CD14-positive monocyte (primary cell): ENCODE data around the gene HHIPL2. TPM values are rescaled to one million over a fixed set of nuclear protein-coding genes. Genes with fewer than 3 reads are reported as not detected.
A peak's percentile ranks its signal among the peaks of the same experiment; 100 is the strongest.

Experiments
- DNase-seq, 3 donors: peaks; one replicate each; pipeline ENCODE4 v3.0.0-alpha.2; 2011 to 2022
- H2AFZ ChIP-seq: 2 replicates; pipeline ENCODE4 v1.6.0; 2012; ENCODE audit warnings: mild to moderate bottlenecking, low read depth, low read length, inconsistent platforms; ENCODE audit not compliant: insufficient read depth, poor library complexity, severe bottlenecking
- H3K27ac ChIP-seq, 2 donors: 1 replicate in 1 of 2; 2 replicates in 1 of 2; pipeline ENCODE4 v1.5.1; 2012 to 2013; ENCODE audit warnings: low read length in 2 of 2, control low read depth in 1 of 2, inconsistent platforms in 1 of 2, low read depth in 1 of 2, mild to moderate bottlenecking in 1 of 2
- H3K27me3 ChIP-seq, 2 donors: one replicate each; pipeline versions ENCODE4 v1.6.0 to v1.6.1; 2011 to 2013; ENCODE audit warnings: low read length in 2 of 2; ENCODE audit not compliant: control insufficient read depth in 2 of 2, insufficient read depth in 2 of 2
- H3K36me3 ChIP-seq, 2 donors: replicated peaks in 1 of 2; 1 replicate in 1 of 2; 2 replicates in 1 of 2; pipeline versions ENCODE4 v1.5.1 to v1.6.1; 2012 to 2013; ENCODE audit warnings: low read length in 2 of 2, control low read depth in 1 of 2, inconsistent platforms in 1 of 2, mild to moderate bottlenecking in 1 of 2; ENCODE audit not compliant: insufficient read depth in 2 of 2, control insufficient read depth in 1 of 2
- H3K4me1 ChIP-seq, 2 donors: 1 replicate in 1 of 2; 2 replicates in 1 of 2; pipeline versions ENCODE4 v1.5.1 to v1.6.1; 2012 to 2013; ENCODE audit warnings: low read length in 2 of 2, control low read depth in 1 of 2, inconsistent platforms in 1 of 2, mild to moderate bottlenecking in 1 of 2, moderate library complexity in 1 of 2; ENCODE audit not compliant: insufficient read depth in 2 of 2, control insufficient read depth in 1 of 2
- H3K4me2 ChIP-seq: replicated peaks from 2 replicates; pipeline ENCODE3; 2012; ENCODE audit warnings: low read length, moderate library complexity, mild to moderate bottlenecking; ENCODE audit not compliant: poor library complexity, severe bottlenecking; ENCODE audit errors: extremely low read depth
- H3K4me3 ChIP-seq, 3 experiments: fragments of 200-600 bp in 1 of 3; sonication (generic) in 1 of 3; replicated peaks in 1 of 3; 1 replicate in 2 of 3; 2 replicates in 1 of 3; pipeline ENCODE4 v1.5.1; 2011 to 2013; ENCODE audit warnings: low read length in 3 of 3, mild to moderate bottlenecking in 3 of 3, control low read depth in 2 of 3, low read depth in 2 of 3, inconsistent platforms in 1 of 3, moderate library complexity in 1 of 3
- H3K79me2 ChIP-seq: 2 replicates; pipeline ENCODE4 v1.6.0; 2012; ENCODE audit warnings: mild to moderate bottlenecking, control low read depth, inconsistent platforms, low read length, moderate library complexity; ENCODE audit not compliant: insufficient read depth
- H3K9ac ChIP-seq: 2 replicates; pipeline ENCODE4 v1.6.0; 2017; ENCODE audit warnings: low read length, mild to moderate bottlenecking; ENCODE audit not compliant: insufficient read depth, poor library complexity, severe bottlenecking
- H3K9me3 ChIP-seq, 2 donors: replicated peaks in 1 of 2; 1 replicate in 1 of 2; 2 replicates in 1 of 2; pipeline versions ENCODE4 v1.5.1 to v1.6.1; 2012 to 2013; ENCODE audit warnings: low read length in 2 of 2, control low read depth in 1 of 2; ENCODE audit not compliant: control insufficient read depth in 1 of 2, insufficient read depth in 1 of 2
- H4K20me1 ChIP-seq: 2 replicates; pipeline ENCODE4 v1.6.0; 2012; ENCODE audit warnings: mild to moderate bottlenecking, low read length, control low read depth, moderate library complexity; ENCODE audit not compliant: insufficient read depth
- H3K27ac Mint-ChIP-seq, 7 donors: one replicate each; pipeline ENCODE4 v1.8.0; 2020; ENCODE audit warnings: mild to moderate bottlenecking in 7 of 7, mixed read lengths in 7 of 7, moderate library complexity in 6 of 7, inconsistent platforms in 2 of 7
- H3K27me3 Mint-ChIP-seq, 3 donors: one replicate each; pipeline ENCODE4 v1.8.0; 2021 to 2022; ENCODE audit warnings: low read depth in 3 of 3, mild to moderate bottlenecking in 3 of 3, mixed read lengths in 3 of 3, moderate library complexity in 3 of 3, inconsistent platforms in 1 of 3
- H3K36me3 Mint-ChIP-seq, 2 donors: one replicate each; pipeline ENCODE4 v1.8.0; 2020; ENCODE audit warnings: mixed read lengths in 2 of 2, inconsistent platforms in 1 of 2, mild to moderate bottlenecking in 1 of 2
- H3K4me1 Mint-ChIP-seq: one replicate; pipeline ENCODE4 v1.8.0; 2020; ENCODE audit warnings: mild to moderate bottlenecking, mixed read lengths
- H3K4me3 Mint-ChIP-seq, 2 donors: one replicate each; pipeline ENCODE4 v1.8.0; 2020; ENCODE audit warnings: mild to moderate bottlenecking in 2 of 2, mixed read lengths in 2 of 2, moderate library complexity in 1 of 2
- H3K9me3 Mint-ChIP-seq, 7 donors: one replicate each; pipeline ENCODE4 v1.8.0; 2020 to 2022; ENCODE audit warnings: mixed read lengths in 7 of 7, mild to moderate bottlenecking in 6 of 7, moderate library complexity in 6 of 7, inconsistent platforms in 2 of 7
- CTCF ChIP-seq: fragments of 200-600 bp; IDR thresholded peaks from one replicate; pipeline ENCODE4 v1.8.0; 2022; ENCODE audit warnings: antibody characterized with exemption, mild to moderate bottlenecking
- WGBS: methylation state at CpG from one replicate; pipeline ENCODE4 v1.1.5; 2013; ENCODE audit warnings: missing lambda C conversion rate; ENCODE audit not compliant: insufficient coverage; 5-methylcytosine and 5-hydroxymethylcytosine counted together
- intact Hi-C, 2 donors: fragments of 100-400 bp; cut with micrococcal nuclease; formaldehyde crosslinking; loops; one replicate each; pipeline versions ENCODE4 v1.15.0 to v1.15.1; 2023
- polyA plus RNA-seq, 3 donors: library from polyadenylated mRNA; depleted of rRNA in 1 of 3; unstranded in 2 of 3; stranded (reverse) in 1 of 3; fragments of 300-500 nt in 2 of 3; fragments of >200 nt in 1 of 3; fragmentation: Illumina TruSeq in 2 of 3; gene quantifications; 1 replicate in 2 of 3; 2 replicates in 1 of 3; pipeline ENCODE4 v1.2.3, GENCODE V29; 2012 to 2021

HHIPL2 gene
- polyA plus RNA-seq, 3 donors: 0.08 TPM; not detected in 2

GRCh38 chr1:222582099-222582774, 34.3 kb upstream of the HHIPL2 start:
- H3K9ac ChIP-seq: peak overlapping the region; percentile 51

GRCh38 chr1:222579316-222579715, 31.4 kb upstream of the HHIPL2 start:
- H3K9ac ChIP-seq: no peak overlapping the region
- peaks cover 26% of the 10 kb centered on the region for H3K4me1 Mint-ChIP-seq
- H3K4me1 ChIP-seq: peaks cover 17 to 20% of the 10 kb centered on the region in 2 donors
- H3K36me3 ChIP-seq: peaks cover 18 to 51% of the 10 kb centered on the region in 2 donors
- H3K79me2 ChIP-seq: peaks cover 24% of the 10 kb centered on the region
- H3K36me3 Mint-ChIP-seq: peaks cover 40 to 49% of the 10 kb centered on the region in 2 donors
- H3K9me3 ChIP-seq: no peaks in the 10 kb centered on the region
- H3K4me2 ChIP-seq: no peak overlapping the region
- H3K27ac Mint-ChIP-seq: no peak overlapping the region
- no peaks in the 10 kb centered on the region for H3K9me3 Mint-ChIP-seq
- no peak for TF ChIP-seq CTCF
- no CpG with 5 or more reads among the region's 3 CpGs for WGBS
- no peaks in the 10 kb centered on the region for H4K20me1 ChIP-seq
- H3K4me3 Mint-ChIP-seq: no peak overlapping the region
- no peaks in the 10 kb centered on the region for H3K27me3 Mint-ChIP-seq
- no peak for DNase-seq
- H3K4me3 ChIP-seq: no peak overlapping the region
- no peak overlapping the region for H2AFZ ChIP-seq
- no peaks in the 10 kb centered on the region for H3K27me3 ChIP-seq
- intact Hi-C loops: no loop called here
- no peak overlapping the region for H3K27ac ChIP-seq

More at GRCh38 chr1:222582099-222582774, 34.3 kb upstream of the HHIPL2 start:
- peaks cover 32% of the 10 kb centered on the region for H3K79me2 ChIP-seq
- TF ChIP-seq CTCF: no peak
- Mint-ChIP-seq H3K9me3 (no peaks in the 10 kb centered on the region), H3K4me3 (peak overlapping the region in 1 of 2 donors; percentile 95), H3K36me3 (peaks cover 33 to 36% of the 10 kb centered on the region in 2 donors), H3K27me3 (no peaks in the 10 kb centered on the region), H3K27ac (peak overlapping the region in 4 of 7 donors; percentile 86 to 94 (median 90)), H3K4me1 (peaks cover 27% of the 10 kb centered on the region)
- DNase-seq: no peak
- H3K4me1 ChIP-seq: peaks cover 17 to 20% of the 10 kb centered on the region in 2 donors
- peak overlapping the region; percentile 73 for H3K4me2 ChIP-seq
- WGBS: 67% methylated on average over 1 of the region's 4 CpGs
- H3K4me3 ChIP-seq: peak overlapping the region in 1 of 3 experiments; percentile 72
- peak overlapping the region; percentile 73 for H2AFZ ChIP-seq
- intact Hi-C loops: no loop called here
- H4K20me1 ChIP-seq: no peaks in the 10 kb centered on the region
- H3K36me3 ChIP-seq: peaks cover 8 to 39% of the 10 kb centered on the region in 2 donors
- H3K27me3 ChIP-seq: no peaks in the 10 kb centered on the region
- H3K9me3 ChIP-seq: no peaks in the 10 kb centered on the region
- H3K27ac ChIP-seq: peak overlapping the region; percentile 77 to 83
